ENCODE results near the gene JARID2.

DNA sequence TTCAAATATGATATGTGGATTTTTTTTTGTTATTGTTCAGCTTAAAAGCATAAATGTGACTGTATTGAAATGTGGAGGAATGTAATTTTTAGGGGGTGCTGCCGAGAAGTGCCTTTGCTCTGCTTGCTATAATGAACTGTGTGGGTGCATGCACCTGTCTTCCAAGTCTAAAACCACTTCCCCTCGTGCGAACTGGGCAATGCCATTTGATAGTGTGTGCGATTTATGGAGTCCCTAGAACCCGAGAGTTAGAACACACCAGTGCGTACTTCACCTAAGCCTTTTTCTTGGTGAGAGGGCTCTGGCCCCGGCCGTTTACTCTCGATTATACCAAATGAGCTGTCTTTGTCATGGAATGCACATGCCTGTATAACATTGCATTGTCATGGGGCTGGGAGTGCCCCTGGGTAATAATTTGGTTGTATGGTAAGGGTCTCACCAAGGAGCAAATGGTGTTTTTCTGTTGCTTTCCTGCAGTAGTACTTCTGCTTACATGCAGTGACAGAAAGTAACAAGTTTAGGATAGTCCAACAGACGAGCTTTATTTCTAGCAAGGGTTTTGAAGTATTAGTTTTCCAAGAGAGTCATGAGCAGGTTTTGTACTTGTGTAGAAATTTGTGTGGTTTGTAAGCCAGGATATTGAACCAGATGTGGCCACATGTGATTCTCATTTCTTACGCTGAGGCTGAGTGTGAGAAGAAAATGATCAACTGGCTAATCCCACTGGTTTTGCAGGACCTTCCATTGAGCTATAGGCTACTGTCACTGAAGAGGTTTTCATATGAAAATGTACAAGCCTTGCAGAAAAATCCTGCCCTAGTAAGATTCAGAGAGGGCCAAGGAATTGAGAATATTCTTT lies 244.6 kb downstream of the JARID2 start:
- TF ChIP-seq POLR2A (IDR thresholded peaks at IDR 0.05) (no peak), CTCF (IDR thresholded peaks at IDR 0.05) (no peak)
